GM21528 (cell line): ENCODE measurements around the gene ZBTB47.

Experiments used
- ATAC-seq: cut with Tn5 transposase; IDR thresholded peaks from one replicate; pipeline ENCODE4 v1.9.1; 2021; ENCODE audit warnings: mild to moderate bottlenecking, moderate library complexity; ENCODE audit not compliant: unreplicated experiment, low FRiP score

ZBTB47 gene

DNA sequence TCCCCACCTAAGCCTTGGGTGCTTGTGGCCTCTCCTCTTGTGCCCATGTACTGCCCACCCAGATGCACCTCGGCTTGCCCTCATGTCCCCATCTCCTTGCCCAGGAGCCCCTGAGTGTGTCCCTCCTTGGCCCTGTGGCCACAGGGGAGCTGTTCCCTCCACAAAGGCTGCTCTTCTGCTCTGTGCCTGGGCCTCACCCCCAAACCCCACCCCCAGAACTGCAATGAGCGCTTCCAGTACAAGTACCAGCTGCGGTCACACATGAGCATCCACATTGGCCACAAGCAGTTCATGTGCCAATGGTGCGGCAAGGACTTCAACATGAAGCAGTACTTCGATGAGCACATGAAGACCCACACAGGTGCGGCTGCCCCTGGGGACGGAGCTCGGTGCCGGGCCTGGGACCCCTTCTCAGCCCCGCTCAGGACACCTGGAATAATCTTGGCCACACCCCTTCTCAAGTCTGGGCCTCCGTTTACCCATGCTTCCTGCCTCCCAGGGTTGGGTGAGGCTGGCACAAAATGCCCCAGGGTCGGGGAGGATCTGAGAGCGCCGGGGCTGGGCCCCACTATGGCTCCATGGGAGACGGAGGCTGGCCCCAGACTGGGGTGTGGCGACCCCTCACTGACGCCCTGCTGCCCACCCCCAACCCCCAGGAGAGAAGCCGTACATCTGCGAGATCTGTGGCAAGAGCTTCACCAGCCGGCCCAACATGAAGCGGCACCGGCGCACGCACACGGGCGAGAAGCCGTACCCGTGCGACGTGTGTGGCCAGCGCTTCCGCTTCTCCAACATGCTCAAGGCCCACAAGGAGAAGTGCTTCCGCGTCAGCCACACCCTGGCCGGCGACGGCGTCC, 10.3 kb downstream of the ZBTB47 start:
- no peak for ATAC-seq

DNA sequence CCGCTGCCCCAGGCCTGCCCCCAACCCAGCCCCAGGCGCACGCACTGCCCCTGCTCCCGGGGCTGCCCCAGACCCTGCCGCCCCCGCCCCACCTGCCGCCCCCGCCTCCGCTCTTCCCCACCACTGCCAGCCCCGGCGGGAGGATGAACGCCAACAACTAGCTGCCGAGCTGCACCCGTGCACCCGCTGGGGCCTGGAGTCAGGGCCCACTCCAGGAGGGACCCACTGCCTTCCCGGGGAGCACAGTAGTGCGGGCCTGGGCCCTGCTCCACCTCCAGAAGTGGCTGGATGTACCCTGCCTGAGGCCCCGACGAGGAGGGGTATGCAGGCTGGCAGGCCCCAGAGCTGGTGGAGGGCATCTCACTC, 10.9 kb downstream of the ZBTB47 start:
- ATAC-seq: no peak

DNA sequence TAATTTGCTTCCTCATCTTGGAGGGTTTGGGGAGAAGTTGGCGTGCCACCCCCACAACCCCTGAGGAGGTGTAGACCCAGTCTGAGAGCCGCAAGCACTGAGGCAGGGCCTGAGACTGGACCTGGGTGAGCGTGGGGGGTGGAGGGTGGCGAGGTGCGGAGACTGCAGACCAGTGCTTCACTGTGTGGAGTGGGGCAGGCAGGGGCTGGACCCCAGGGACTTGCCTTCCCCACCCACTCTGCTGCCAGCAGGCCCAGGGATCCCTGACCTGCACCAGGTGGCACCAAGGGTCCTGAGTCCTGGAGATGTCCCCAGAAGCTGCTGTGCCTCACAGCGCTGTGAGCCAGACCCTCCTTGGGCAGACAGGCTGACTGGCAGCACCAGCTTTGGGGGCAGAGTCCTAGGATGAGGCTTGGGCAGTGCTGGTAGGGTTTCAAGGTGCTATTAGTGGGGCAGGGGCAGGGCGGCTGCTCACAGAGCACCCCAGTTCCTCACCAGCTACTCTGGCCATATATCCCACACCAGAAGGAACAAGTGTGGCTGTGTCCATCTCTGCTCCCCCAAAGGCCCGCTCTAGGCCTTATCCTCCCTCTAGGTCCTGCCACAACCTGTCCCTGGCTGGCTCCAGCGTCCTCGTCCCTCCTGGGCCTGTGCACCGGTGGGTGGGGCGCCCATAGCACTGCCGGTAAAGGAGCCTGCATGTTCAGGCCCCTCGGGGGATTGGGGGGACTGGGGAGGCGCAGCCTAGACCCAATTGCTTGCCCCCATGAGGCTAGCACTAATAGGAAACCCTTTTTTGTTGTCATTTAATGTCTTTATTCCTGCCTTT, 11.8 kb downstream of the ZBTB47 start:
- no peak for ATAC-seq

DNA sequence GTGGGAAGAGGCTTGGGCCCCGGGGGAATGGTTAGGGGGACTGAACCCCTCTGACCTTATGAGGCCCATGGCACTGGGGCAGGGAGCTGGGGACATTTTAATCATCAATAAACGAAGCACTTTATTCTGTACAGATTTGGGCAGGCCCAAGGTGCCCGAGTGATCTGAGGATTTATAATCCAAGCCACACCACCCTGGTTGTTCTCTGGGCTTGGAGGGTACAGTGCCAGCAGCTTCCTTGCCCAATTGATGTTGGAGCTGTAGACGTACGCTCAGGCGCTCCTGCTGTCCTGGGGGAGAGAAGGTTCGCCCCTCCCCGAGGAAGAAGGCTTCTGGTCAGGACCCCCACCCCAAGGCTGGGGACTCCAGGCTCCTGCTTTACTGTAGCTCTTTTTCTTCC, 12.5 kb downstream of the ZBTB47 start:
- no peak for ATAC-seq

DNA sequence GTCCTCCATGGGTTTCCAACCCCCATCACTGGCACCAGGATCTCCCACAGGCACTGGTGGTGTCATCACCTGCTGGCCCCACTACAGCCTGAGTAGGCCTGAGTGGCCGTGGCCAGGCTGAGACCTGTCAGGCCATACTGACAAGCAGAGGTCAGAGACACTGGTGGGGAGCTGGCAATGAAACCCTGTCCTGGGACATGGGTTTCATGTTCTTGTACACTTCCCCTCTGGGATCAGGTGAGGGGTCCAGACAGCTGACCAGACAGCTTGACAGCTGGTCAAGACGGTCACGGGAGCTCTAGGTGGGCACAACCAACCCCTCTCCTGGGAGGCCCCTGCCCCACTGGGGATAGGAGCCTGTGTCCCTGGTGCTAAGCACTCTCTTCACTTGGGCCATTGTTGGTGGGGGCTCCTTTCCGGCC, 13.1 kb downstream of the ZBTB47 start:
- ATAC-seq: no peak

DNA sequence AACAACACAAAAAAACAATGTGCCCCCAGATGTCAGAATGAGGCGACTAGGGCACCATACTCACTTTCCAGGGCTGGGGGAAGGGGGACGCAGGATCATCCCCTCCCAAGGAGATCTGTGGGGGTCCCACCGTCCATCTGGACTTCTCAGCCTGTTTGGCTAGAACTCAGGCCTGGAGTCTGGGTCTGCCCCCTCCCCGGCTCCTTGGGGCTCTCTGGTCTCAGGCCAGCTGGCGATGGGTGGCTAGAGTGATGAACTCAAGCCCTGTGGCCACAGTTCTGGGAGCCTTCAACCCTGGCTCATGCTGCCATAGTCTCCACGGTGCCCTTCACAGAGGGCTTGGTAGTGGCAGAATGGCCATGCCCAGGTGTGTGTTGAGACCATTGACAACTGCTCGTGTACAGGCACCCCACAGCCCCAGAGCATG, 13.6 kb downstream of the ZBTB47 start:
- no peak for ATAC-seq

DNA sequence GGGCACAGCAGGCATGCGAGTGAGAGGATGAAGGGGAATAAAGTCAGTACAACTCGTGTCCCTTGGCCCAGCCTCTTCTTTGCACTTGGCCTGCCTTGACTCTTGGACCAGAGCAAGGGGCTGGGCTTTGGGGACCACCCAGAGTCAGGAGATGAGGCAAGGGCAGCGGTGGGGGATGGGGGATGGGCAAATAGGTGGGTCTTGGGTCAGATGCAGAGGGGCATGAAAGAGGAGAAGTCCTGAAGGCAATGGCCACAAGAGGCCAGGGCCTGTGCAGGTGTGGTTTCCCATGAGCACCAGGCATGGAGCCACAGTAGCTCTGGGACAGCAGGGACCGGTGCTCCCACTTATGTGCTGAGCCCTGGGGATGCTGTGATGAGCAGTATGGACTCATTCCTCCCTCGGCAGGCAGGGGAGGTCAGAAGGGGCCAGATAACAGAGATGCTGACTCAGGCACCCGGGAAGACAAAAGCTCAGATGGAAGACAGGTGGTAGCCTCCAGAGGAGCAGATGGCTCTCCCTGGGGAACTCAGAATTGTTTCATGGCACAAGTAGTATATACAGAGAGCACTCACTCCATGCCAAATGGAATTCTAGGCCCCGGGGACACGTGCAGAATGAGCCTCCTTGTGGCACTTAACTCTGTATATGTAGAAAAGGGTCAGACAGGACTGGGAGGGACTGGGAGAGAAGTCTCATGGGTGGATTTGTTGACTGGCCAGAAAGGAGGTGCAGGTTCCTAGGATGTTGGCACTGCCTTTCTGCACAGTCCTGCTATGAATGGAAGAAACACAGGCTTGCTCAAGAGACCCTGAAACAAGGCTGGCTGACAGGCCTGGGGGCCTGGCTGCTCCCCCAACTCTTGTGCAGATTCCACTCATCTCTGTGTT, 14.3 kb downstream of the ZBTB47 start:
- no peak for ATAC-seq

DNA sequence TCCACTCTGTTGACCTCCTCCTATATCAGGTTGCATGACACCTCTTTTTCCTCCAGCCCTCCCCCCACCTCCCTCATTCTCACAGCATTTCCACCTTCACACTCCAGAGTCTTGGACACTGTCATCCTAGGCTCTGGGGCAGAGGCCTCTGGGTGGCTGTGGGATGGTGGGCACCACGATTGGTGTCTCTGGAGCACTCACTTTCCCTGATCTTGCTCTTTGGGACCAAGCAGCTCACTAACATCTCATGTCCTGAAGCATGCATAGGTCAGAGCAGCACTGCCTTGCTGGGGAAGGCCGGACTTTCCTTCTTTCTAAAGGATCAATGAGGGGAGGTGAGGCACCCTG, 14.9 kb downstream of the ZBTB47 start:
- no peak for ATAC-seq

DNA sequence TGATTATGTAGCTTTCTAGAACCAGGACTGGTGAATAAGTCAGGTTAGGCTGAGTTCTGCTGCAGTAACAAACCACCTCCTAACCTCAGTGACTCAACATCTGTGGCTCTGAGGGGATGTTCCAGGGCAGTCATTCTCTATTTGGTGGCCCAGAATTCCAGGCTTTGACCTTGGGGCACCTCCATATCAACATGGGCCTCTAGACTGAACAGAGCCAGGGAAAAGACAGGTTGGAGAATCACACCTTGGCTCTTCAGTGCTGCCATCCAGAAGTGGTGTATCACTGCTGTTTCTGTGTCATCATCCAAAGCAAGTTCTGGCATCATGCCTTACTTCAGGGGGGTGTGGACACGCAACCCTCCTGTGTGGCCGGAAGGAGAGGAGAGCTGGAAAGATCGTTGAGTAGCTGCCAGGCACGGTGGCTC, 15.3 kb downstream of the ZBTB47 start:
- ATAC-seq: no peak

DNA sequence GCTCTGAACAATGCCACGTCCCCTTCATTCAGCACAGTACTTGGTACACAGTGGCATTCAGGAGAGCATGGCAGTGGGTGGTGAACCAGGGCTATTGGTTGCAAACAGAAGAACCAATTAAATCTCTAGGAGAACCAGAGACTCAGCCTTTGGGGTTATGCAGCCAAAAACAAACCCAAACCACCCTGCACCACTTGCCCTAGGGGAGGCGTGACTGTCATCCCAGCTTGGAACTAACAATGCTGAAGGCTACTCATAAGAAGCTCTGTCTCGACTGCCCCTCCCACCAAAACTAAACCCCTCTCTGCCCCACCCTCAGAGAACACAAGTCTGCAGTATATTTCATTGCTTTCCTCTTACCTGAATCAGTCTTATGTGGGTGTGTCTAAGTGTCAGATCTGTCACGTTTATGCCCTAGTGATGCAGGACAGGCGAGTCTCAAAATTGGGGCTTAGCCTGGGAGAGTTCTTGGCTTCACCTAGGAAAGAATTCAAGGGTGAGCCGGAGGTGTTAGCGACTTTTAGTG, 16.6 kb downstream of the ZBTB47 start:
- ATAC-seq: no peak

DNA sequence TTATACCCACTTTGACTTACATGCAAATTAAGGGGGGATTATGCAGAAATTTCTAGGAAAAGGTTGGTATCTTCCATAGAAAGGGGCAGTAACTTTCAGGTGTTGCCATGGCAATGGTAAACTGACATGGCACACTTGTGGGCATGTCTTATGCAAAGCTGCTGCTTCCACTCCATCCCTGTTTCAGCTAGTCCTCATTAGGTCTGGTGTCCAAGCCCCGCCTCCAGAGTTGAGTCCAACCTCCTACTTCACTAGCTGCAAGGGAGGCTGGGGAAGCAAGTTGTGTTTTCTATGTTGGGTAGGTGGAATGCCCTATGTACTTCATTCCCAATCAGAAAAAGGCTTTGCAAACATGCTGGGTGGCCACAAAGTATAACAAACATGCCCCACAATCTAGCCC, 17.2 kb downstream of the ZBTB47 start:
- no peak for ATAC-seq

DNA sequence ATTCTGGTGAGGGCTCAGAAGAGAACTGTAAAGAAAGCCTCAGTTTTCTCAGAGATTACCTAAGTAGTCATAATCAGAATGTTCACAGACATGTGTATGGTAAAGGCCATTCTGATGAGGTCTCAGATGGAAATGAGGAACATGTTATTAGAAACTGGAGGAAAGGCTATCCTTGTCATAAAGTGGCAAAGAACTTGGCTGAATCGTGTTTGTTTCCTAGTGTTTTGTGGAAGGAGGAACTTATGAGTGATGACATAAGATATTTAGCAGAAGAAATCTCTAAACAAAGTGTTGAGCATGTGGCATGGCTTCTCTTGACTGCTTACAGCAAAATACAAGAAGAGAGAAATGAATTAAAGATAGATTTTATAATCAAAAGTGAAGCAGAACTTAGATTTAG, 19.0 kb downstream of the ZBTB47 start:
- no peak for ATAC-seq

DNA sequence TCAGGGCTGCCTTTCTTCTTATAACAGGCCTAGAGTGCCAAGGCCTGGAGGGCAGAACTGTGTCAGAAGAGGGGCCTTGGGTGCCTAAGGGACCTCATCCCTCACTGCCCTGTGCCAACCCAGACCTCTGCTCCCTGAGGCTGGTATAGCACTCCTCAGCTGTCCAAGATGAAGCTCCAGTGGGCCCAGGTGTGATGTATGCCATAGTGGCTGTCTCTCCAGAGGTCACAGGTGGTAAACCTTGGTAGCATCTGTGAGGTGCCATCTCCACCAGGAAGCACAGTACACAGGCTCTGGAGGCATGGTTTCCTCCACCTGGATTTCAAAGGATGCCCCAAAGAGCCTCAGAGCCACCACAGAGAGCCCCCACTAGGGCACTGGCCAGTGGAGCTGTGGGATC, 19.6 kb downstream of the ZBTB47 start:
- no peak for ATAC-seq

DNA sequence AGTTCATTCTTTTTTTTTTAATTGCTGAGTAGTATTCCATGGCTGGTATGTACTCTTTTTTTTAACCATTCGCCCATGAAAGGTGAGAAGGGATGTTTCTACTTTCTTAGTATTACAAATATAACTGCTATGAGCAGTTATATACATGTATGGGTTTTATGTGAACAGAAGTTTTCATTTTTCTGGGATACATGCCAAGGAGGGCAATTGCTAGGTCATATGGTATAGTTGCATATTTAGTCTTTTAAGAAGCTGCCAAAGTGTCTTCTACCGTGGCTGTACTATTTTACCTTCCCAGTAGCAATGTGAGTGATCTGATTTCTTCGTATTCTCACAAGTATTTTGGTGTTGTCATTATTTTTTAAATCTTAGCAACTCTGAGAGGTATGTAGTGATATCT, 20.6 kb downstream of the ZBTB47 start:
- ATAC-seq: no peak

DNA sequence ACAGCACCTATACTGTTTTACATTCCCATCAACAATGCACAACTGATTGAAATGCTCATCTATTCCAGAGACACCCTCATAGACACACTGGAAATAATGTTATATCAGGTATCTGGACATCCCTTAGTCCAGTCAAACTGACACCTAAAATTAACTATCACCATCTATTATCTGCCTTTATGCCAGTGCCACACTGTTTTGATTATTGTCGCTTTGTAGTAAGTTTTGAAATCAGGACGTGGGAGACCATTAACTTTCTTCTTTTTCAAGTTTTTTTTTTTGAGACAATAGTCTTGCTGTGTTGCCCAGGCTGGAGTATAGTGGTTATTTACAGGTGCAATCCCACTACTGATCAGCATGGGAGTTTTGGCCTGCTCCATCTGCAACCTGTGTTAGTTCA, 22.4 kb downstream of the ZBTB47 start:
- no peak for ATAC-seq

DNA sequence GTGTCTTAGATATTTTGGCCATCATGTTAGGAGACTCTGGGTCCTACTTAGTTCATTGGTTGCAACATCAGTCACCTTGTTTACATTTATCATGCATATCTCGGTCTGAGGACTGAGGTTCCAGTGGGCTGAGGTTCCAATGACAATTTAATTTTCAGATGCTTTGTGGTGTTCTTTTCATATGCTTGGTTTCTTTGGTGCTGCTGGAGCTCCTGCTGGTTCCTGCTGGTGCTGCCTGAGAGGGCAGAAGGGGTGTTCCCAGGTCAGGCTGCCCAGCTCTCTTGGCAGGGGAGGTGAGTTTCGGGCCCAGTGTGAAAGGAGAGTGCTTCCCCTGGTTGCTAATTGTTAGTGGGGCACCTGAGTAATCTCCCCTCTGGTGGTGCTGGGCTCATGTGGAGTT, 24.9 kb downstream of the ZBTB47 start:
- ATAC-seq: no peak

DNA sequence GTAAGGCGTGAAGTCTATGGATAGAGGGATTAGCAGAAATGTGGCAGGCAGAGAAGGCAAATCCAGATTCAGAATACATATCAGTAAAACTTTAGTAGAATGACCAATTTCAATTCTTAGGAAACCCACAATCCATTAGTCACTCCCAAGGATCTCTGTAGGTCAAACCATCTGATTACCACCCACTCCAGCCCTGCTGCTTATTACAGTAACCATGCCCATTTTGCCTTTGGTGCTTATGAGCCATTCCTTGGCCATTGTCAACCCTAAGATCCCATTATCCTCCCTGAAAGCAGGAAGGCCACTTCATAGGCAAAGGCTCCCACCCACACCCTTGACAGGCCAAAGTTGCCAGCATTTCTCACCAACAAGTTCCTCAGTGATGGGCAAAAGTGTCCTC, 26.8 kb downstream of the ZBTB47 start:
- ATAC-seq: no peak

DNA sequence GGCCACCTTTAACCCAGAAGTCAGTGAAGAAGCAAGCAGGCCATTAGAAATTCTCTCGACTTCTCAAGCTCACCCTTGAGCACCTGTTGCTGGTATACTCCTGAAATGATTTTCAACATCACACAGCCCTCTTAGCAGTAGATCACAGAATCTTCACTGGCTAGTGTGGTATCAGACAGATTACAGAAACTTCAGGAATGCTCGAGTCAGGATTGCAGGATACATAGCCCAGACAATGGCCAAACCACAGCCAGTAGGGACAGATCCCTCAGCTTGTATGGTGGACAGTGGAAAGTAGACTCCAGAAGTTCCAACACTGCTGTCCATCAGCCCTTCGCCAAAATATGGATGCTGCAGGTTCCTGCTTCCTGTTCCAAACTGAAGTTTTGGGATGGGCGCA, 27.3 kb downstream of the ZBTB47 start:
- no peak for ATAC-seq

DNA sequence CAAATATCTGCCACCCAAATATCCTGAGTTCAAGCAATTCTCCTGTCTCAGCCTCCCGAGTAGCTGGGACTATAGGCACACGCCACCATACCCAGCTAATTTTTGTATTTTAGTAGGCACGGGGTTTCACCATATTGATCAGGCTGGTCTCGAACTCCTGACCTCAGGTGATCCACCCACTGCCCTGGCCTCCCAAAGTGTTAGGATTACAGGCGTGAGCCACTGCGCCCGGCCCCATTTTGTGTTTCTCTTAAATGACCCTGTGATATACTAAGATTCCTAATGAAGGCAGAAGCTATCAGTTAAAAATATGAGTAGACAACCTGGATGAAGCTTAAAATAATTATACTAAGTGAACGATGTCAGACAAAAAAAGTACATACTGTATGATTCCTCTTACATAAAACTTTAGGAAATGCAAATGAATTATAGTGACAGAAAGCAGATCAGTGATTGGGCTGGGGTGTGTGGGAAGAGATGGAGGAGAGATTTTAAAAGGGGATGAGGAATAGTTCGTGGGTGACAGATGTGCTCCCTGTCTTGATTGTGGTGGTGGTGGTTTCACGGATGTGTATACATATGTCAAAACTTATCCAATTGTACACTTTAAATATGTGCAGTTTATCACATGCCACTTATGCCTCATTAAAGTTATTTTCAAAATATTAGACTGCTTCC, 28.0 kb downstream of the ZBTB47 start:
- no peak for ATAC-seq
